H1 (cell line): Measurements from ENCODE around the gene EME2. TPM values are rescaled to one million over a fixed set of nuclear protein-coding genes. Genes with fewer than 3 reads are reported as not detected.

Experiments
- CTCF ChIA-PET: fragments of 300-600 bp; sonication (Branson Sonifier 250); formaldehyde crosslinking; loops from one replicate; lab custom pipeline; 2021; ENCODE audit not compliant: partially characterized antibody; lab: Charles Lee
- POLR2A ChIA-PET: fragments of 300-600 bp; sonication (Branson Sonifier 250); formaldehyde crosslinking; loops from one replicate; lab custom pipeline; 2021; ENCODE audit warnings: inconsistent platforms; ENCODE audit not compliant: partially characterized antibody; lab: Charles Lee
- DNase-seq, 2 experiments: peaks; one replicate each; pipeline versions ENCODE4 v3.0.0 to v3.0.0-alpha.2; 2010 to 2022; ENCODE audit warnings: low spot score in 2 of 2, low read depth in 1 of 2, mixed read lengths in 1 of 2
- FAIRE-seq: peaks from 2 replicates; lab custom pipeline; 2011; peaks lifted over from hg19 to GRCh38; lab: Jason Lieb, UNC
- H2AFZ ChIP-seq: 2 replicates; pipeline ENCODE4 v1.8.1; 2012; ENCODE audit warnings: low read length, inconsistent platforms
- H2AK5ac ChIP-seq: 2 replicates; pipeline ENCODE4 v1.6.1; 2013; ENCODE audit warnings: low read depth, low read length
- H2BK120ac ChIP-seq: replicated peaks from 2 replicates; pipeline ENCODE3; 2013; ENCODE audit warnings: low read depth, low read length, inconsistent platforms
- H2BK12ac ChIP-seq: 2 replicates; pipeline ENCODE4 v1.6.1; 2013; ENCODE audit warnings: low read depth, low read length
- H2BK15ac ChIP-seq: 2 replicates; pipeline ENCODE4 v1.6.1; 2013; ENCODE audit warnings: low read length
- H2BK20ac ChIP-seq: 2 replicates; pipeline ENCODE4 v1.6.1; 2013; ENCODE audit warnings: low read length
- H2BK5ac ChIP-seq: 2 replicates; pipeline ENCODE4 v1.6.1; 2013; ENCODE audit warnings: low read depth, low read length
- H3K14ac ChIP-seq: 2 replicates; pipeline ENCODE4 v1.6.1; 2013; ENCODE audit warnings: inconsistent platforms; ENCODE audit not compliant: insufficient read length
- H3K18ac ChIP-seq: 2 replicates; pipeline ENCODE4 v1.6.1; 2013; ENCODE audit warnings: low read length; ENCODE audit errors: extremely low read depth
- H3K23ac ChIP-seq: 2 replicates; pipeline ENCODE4 v1.6.1; 2013; ENCODE audit warnings: inconsistent platforms; ENCODE audit not compliant: insufficient read length
- H3K23me2 ChIP-seq: 2 replicates; pipeline ENCODE4 v1.6.1; 2013; ENCODE audit warnings: low read depth, low read length
- H3K27ac ChIP-seq: 2 replicates; pipeline ENCODE4 v1.6.1; 2011; ENCODE audit warnings: low read depth, low read length, inconsistent platforms
- H3K27me3 ChIP-seq, 4 experiments: replicated peaks in 1 of 4; 1 replicate in 1 of 4; 2 replicates in 3 of 4; pipeline versions ENCODE4 v1.6.1 to v1.8.1; 2011 to 2013; ENCODE audit warnings: low read length in 3 of 4, mild to moderate bottlenecking in 3 of 4, inconsistent platforms in 2 of 4, mixed read lengths in 2 of 4, moderate library complexity in 1 of 4; ENCODE audit not compliant: control insufficient read depth in 3 of 4, insufficient read depth in 3 of 4; ENCODE audit errors: extremely low read depth in 1 of 4
- H3K36me3 ChIP-seq, 4 experiments: 2 replicates each; pipeline versions ENCODE4 v1.6.1 to v1.8.1; 2011 to 2013; ENCODE audit warnings: mild to moderate bottlenecking in 4 of 4, low read length in 3 of 4, moderate library complexity in 2 of 4, control low read depth in 1 of 4, inconsistent platforms in 1 of 4; ENCODE audit not compliant: insufficient read depth in 4 of 4, control insufficient read depth in 2 of 4
- H3K4ac ChIP-seq: replicated peaks from 2 replicates; pipeline ENCODE3; 2013; ENCODE audit warnings: low read length, low read depth, mixed read lengths, inconsistent platforms; ENCODE audit not compliant: insufficient read length
- H3K4me1 ChIP-seq, 4 experiments: replicated peaks in 1 of 4; 1 replicate in 1 of 4; 2 replicates in 3 of 4; pipeline versions ENCODE4 v1.6.1 to v1.8.1; 2011 to 2013; ENCODE audit warnings: low read length in 3 of 4, inconsistent platforms in 2 of 4, mixed read lengths in 1 of 4; ENCODE audit not compliant: insufficient read depth in 4 of 4, control insufficient read depth in 3 of 4
- H3K4me2 ChIP-seq, 2 experiments: 2 replicates each; pipeline versions ENCODE4 v1.6.1 to v1.8.1; 2011 to 2013; ENCODE audit warnings: low read depth in 2 of 2, low read length in 2 of 2, control low read depth in 1 of 2, inconsistent platforms in 1 of 2, mild to moderate bottlenecking in 1 of 2; ENCODE audit not compliant: insufficient read depth in 1 of 2
- H3K4me3 ChIP-seq, 4 experiments: fragments of 200-600, 300-600 bp in 1 of 4; sonication (generic), shearing (Covaris generic), sonication (Bioruptor Twin) in 1 of 4; 2 replicates each; pipeline versions ENCODE4 v1.5.1 to v1.8.1; 2011 to 2016; ENCODE audit warnings: low read length in 4 of 4, low read depth in 3 of 4, control low read depth in 2 of 4, inconsistent platforms in 2 of 4, mild to moderate bottlenecking in 2 of 4, mixed read lengths in 1 of 4, moderate library complexity in 1 of 4; ENCODE audit not compliant: insufficient read depth in 2 of 4; ENCODE audit errors: extremely low read depth in 1 of 4
- H3K56ac ChIP-seq: replicated peaks from 2 replicates; pipeline ENCODE3; 2013; ENCODE audit warnings: low read depth, mild to moderate bottlenecking, mixed read lengths, low read length, inconsistent platforms; ENCODE audit not compliant: insufficient read length
- H3K79me1 ChIP-seq: 2 replicates; pipeline ENCODE4 v1.6.1; 2013; ENCODE audit warnings: low read depth, low read length, control low read depth
- H3K79me2 ChIP-seq, 2 experiments: 2 replicates each; pipeline versions ENCODE4 v1.6.1 to v1.8.1; 2012 to 2013; ENCODE audit warnings: low read length in 2 of 2, mild to moderate bottlenecking in 2 of 2, inconsistent platforms in 1 of 2; ENCODE audit not compliant: insufficient read depth in 2 of 2, control insufficient read depth in 1 of 2
- H3K9ac ChIP-seq, 4 experiments: replicated peaks in 1 of 4; 1 replicate in 1 of 4; 2 replicates in 3 of 4; pipeline versions ENCODE4 v1.6.1 to v1.8.1; 2011 to 2013; ENCODE audit warnings: low read depth in 3 of 4, low read length in 3 of 4, control low read depth in 2 of 4, mild to moderate bottlenecking in 2 of 4, moderate library complexity in 2 of 4, inconsistent platforms in 1 of 4; ENCODE audit errors: extremely low read depth in 1 of 4
- H3K9me3 ChIP-seq, 2 experiments: 2 replicates each; pipeline versions ENCODE4 v1.6.1 to v1.8.1; 2012 to 2013; ENCODE audit warnings: mild to moderate bottlenecking in 2 of 2, moderate library complexity in 2 of 2, control low read depth in 1 of 2, inconsistent platforms in 1 of 2, low read depth in 1 of 2, low read length in 1 of 2, mixed read lengths in 1 of 2; ENCODE audit not compliant: insufficient read depth in 2 of 2
- H4K20me1 ChIP-seq, 2 experiments: replicated peaks in 1 of 2; 2 replicates each; pipeline versions ENCODE3 to v1.8.1; 2011 to 2013; ENCODE audit warnings: inconsistent platforms in 2 of 2, low read length in 2 of 2, mild to moderate bottlenecking in 1 of 2; ENCODE audit not compliant: insufficient read depth in 2 of 2, control insufficient read depth in 1 of 2
- H4K5ac ChIP-seq: 2 replicates; pipeline ENCODE4 v1.6.1; 2013; ENCODE audit warnings: low read length, low read depth, mixed read lengths, inconsistent platforms; ENCODE audit not compliant: insufficient read length
- H4K8ac ChIP-seq: 2 replicates; pipeline ENCODE4 v1.8.0; 2013; ENCODE audit warnings: mild to moderate bottlenecking, moderate library complexity, low read length, inconsistent platforms; ENCODE audit not compliant: insufficient read depth; ENCODE audit errors: extremely low read depth
- H4K91ac ChIP-seq: replicated peaks from 2 replicates; pipeline ENCODE3; 2013; ENCODE audit warnings: low read length, mixed read lengths, inconsistent platforms; ENCODE audit not compliant: insufficient read length
- ATF3 ChIP-seq: IDR thresholded peaks from 2 replicates; pipeline ENCODE4 v1.6.1; 2011; ENCODE audit warnings: low read depth, mild to moderate bottlenecking, low read length; ENCODE audit not compliant: insufficient read depth
- BACH1 ChIP-seq: IDR thresholded peaks from 2 replicates; pipeline ENCODE4 v1.6.1; 2012; ENCODE audit warnings: low read length, improper control_type of control experiment
- BRCA1 ChIP-seq: IDR thresholded peaks from 2 replicates; pipeline ENCODE4 v1.6.1; 2012; ENCODE audit warnings: low read depth, low read length, improper control_type of control experiment
- E2F6 ChIP-seq: IDR thresholded peaks from 2 replicates; pipeline ENCODE4 v1.6.1; 2012; ENCODE audit warnings: inconsistent platforms
- EP300 ChIP-seq, 2 experiments: IDR thresholded peaks; 1 replicate in 1 of 2; 2 replicates in 1 of 2; pipeline ENCODE4 v1.6.1; 2011 to 2012; ENCODE audit warnings: low read depth in 2 of 2, low read length in 2 of 2, mild to moderate bottlenecking in 2 of 2, borderline replicate concordance in 1 of 2, inconsistent platforms in 1 of 2, moderate library complexity in 1 of 2
- FOSL1 ChIP-seq: IDR thresholded peaks from 2 replicates; pipeline ENCODE4 v1.6.1; 2011; ENCODE audit warnings: mild to moderate bottlenecking, low read depth, low read length, moderate library complexity; ENCODE audit not compliant: insufficient read depth
- RAD21 ChIP-seq, 2 experiments: IDR thresholded peaks in 1 of 2; conservative IDR thresholded peaks in 1 of 2; 2 replicates each; pipeline ENCODE4 v1.6.1; 2011; ENCODE audit warnings: low read depth in 2 of 2, low read length in 2 of 2, improper control_type of control experiment in 1 of 2, inconsistent platforms in 1 of 2, mild to moderate bottlenecking in 1 of 2, moderate library complexity in 1 of 2
- RFX5 ChIP-seq: IDR thresholded peaks from 2 replicates; pipeline ENCODE4 v1.6.1; 2011; ENCODE audit warnings: low read depth, low read length, improper control_type of control experiment, borderline replicate concordance
- SUZ12 ChIP-seq: fragments of 200-600 bp; sonication (generic); IDR thresholded peaks from 2 replicates; pipeline ENCODE4 v1.6.1; 2012; ENCODE audit warnings: mild to moderate bottlenecking, inconsistent platforms, low read length, moderate library complexity, mixed read lengths
- ZNF274 ChIP-seq: IDR thresholded peaks from 2 replicates; pipeline ENCODE4 v1.7.0; 2012; ENCODE audit warnings: low read length, borderline replicate concordance; ENCODE audit errors: extremely low read depth
- WGBS, 2 experiments: shearing (Covaris generic) in 1 of 2; methylation state at CpG; one replicate each; pipeline versions ENCODE4 v1.1.6 to v1.1.7; 2013 to 2015; ENCODE audit warnings: low lambda C conversion rate in 2 of 2, mixed read lengths in 2 of 2, inconsistent platforms in 1 of 2, low coverage in 1 of 2, missing lambda C conversion rate in 1 of 2; ENCODE audit not compliant: insufficient replicate concordance in 2 of 2, insufficient coverage in 1 of 2, insufficient read length in 1 of 2; ENCODE audit errors: extremely low coverage in 1 of 2, missing lambda C conversion rate in 1 of 2; 5-methylcytosine and 5-hydroxymethylcytosine counted together
- polyA plus RNA-seq, 7 experiments: library from polyadenylated mRNA; depleted of rRNA in 3 of 7; stranded (reverse) in 5 of 7; unstranded in 2 of 7; fragments of >200 nt in 5 of 7; fragments of 200-250 nt in 2 of 7; gene quantifications; 1 replicate in 5 of 7; 2 replicates in 1 of 7; 4 replicates in 1 of 7; pipeline versions ENCODE4 v1.2.1 to v1.2.3, GENCODE V29; 2011 to 2013; ENCODE audit warnings: missing spikeins in 2 of 7, mixed read lengths in 2 of 7
- total RNA-seq: library from RNA; stranded (reverse); fragmentation: NEBNext Ultra II Directional; extraction: Animal tissue kit (Norgen Biotek cat#: 25700); gene quantifications from 2 replicates; pipeline ENCODE4 v1.2.1, GENCODE V29; 2021

Gene EME2
- total and polyA plus RNA-seq, 2 of the 8 experiments (the other 6 are each of a cell fraction or from before 2014, with no cell fraction given), result 13.1 to 19.7 TPM

GRCh38 chr16:1762879-1763520 lies 9.6 kb upstream of the EME2 start:
- Histone ChIP-seq H3K56ac (no peak overlapping the region), H3K4me3 (no peak overlapping the region), H4K20me1 (peaks cover 1 to 10% of the 10 kb centered on the region in 2 experiments), H3K4me1 (peaks cover 0 to 13% (median 7%) of the 10 kb centered on the region in 4 experiments; a peak in 5 of 7 replicates), H3K9me3 (no peaks in the 10 kb centered on the region; a peak in 1 of 4 replicates), H3K14ac (no peak overlapping the region), H3K27me3 (no peaks in the 10 kb centered on the region; a peak in 1 of 7 replicates), H2BK20ac (no peak overlapping the region), H4K5ac (no peak overlapping the region), H4K91ac (no peak overlapping the region), H3K79me2 (no peaks in the 10 kb centered on the region; a peak in 1 of 4 replicates), H3K23ac (no peak overlapping the region), H3K9ac (no peak overlapping the region; a peak in 1 of 7 replicates), H3K23me2 (no peaks in the 10 kb centered on the region; the same call in 1 of the 2 replicates), H2BK15ac (no peak overlapping the region), H4K8ac (peak overlapping the region; percentile 68), H2AFZ (no peak overlapping the region), H3K36me3 (peaks cover 2 to 30% (median 7%) of the 10 kb centered on the region in 4 experiments; a peak in 4 of 8 replicates), H3K4me2 (no peak overlapping the region; a peak in 1 of 4 replicates), H2BK5ac (no peak overlapping the region), H3K79me1 (no peaks in the 10 kb centered on the region), H2BK120ac (no peak overlapping the region), H2AK5ac (peak overlapping the region; percentile 24; the same call in 1 of the 2 replicates), H2BK12ac (no peak overlapping the region), H3K27ac (no peak overlapping the region), H3K4ac (no peak overlapping the region), H3K18ac (no peak overlapping the region)
- FAIRE-seq (no peak), DNase-seq (no peak)
- ChIA-PET POLR2A (interaction anchor here (0.9 to 13.5 kb wide), 8 partner anchors 8 to 202 kb away, joined by 3 to 246 read pairs (median 4); partner anchors contain the start of genes EME2, JPT2, MRPS34 and NUBP2), CTCF (interaction anchor here (0.7 to 3.3 kb wide), 7 partner anchors 11 to 57 kb away, joined by 3 to 21 read pairs (median 8); partner anchors contain the start of gene MAPK8IP3)
- 85% methylated on average over 21 of the region's 24 CpGs; no CpG with 5 or more reads in 1 of the 2 experiments for WGBS, 2 experiments
- TF ChIP-seq RFX5 (no peak), SUZ12 (no peak), BRCA1 (no peak), RAD21 (IDR thresholded peaks at IDR 0.05 in 1 of 2, conservative IDR thresholded peaks at IDR 0.05 in 1 of 2; ENCODE audit: low read depth in 2 of 2, low read length in 2 of 2) (no peak), EP300 (IDR thresholded peaks at IDR 0.05; ENCODE audit: borderline replicate concordance in 1 of 2, low read depth in 2 of 2, low read length in 2 of 2) (no peak), E2F6 (no peak), ATF3 (no peak), FOSL1 (no peak), BACH1 (no peak), ZNF274 (no peak)
